HepG2 (cell line): ENCODE results near the gene VPREB3. TPM values are rescaled to one million over a fixed set of nuclear protein-coding genes. Genes with fewer than 3 reads are reported as not detected.

Source experiments
- ATAC-seq: fragments of 200-7000 bp; cut with Tn5 transposase; 3 replicates; pipeline ENCODE4 v1.9.1; 2020; ENCODE audit warnings: mild to moderate bottlenecking, moderate library complexity
- BruUV-seq: library from RNA; stranded (reverse); fragments of 400-500 nt; replicated peaks from 2 replicates; lab custom pipeline; 2021; lab: Mats Ljungman, UMichigan
- CTCF ChIA-PET: fragments of 300-600 bp; formaldehyde crosslinking; extraction: SDS; loops from one replicate; lab custom pipeline; 2021; ENCODE audit warnings: low total read pairs, inconsistent platforms, low intra/inter-chr PET ratio; lab: Yijun Ruan, JAX
- POLR2A ChIA-PET: fragments of 350-600 bp; sonication (Branson Sonifier 250); formaldehyde crosslinking; loops from one replicate; lab custom pipeline; 2020; ENCODE audit warnings: antibody characterized with exemption, inconsistent platforms; lab: Yijun Ruan, JAX
- DNase-seq: peaks from one replicate; pipeline ENCODE4 v3.0.0-alpha.2; 2015; ENCODE audit warnings: low spot score
- FAIRE-seq: peaks from 3 replicates; lab custom pipeline; 2011; peaks lifted over from hg19 to GRCh38; lab: Jason Lieb, UNC
- H2AFZ ChIP-seq: one replicate; pipeline ENCODE4 v1.6.1; 2011; ENCODE audit warnings: low read length, inconsistent platforms
- H3K27ac ChIP-seq: fragments of 300-600 bp; 3 replicates; pipeline ENCODE4 v1.8.0; 2011; ENCODE audit warnings: mixed run types, mild to moderate bottlenecking, mixed read lengths, low read length, inconsistent platforms; ENCODE audit not compliant: insufficient read depth; ENCODE audit errors: extremely low read length
- H3K27me3 ChIP-seq, 2 experiments: fragments of 200-600 bp in 1 of 2; 2 replicates in 1 of 2; 3 replicates in 1 of 2; pipeline versions ENCODE4 v1.6.0 to v1.8.0; 2011; ENCODE audit warnings: low read length in 2 of 2, mild to moderate bottlenecking in 2 of 2, moderate library complexity in 2 of 2, inconsistent platforms in 1 of 2; ENCODE audit not compliant: insufficient read depth in 2 of 2, control insufficient read depth in 1 of 2
- H3K36me3 ChIP-seq, 2 experiments: fragments of 200-600 bp in 1 of 2; replicated peaks in 1 of 2; 2 replicates in 1 of 2; 3 replicates in 1 of 2; pipeline versions ENCODE4 v1.5.1 to v1.8.0; 2011; ENCODE audit warnings: low read length in 2 of 2, inconsistent platforms in 1 of 2; ENCODE audit not compliant: insufficient read depth in 2 of 2, control insufficient read depth in 1 of 2
- H3K4me1 ChIP-seq: 2 replicates; pipeline ENCODE4 v1.5.1; 2012; ENCODE audit warnings: low read length, inconsistent platforms; ENCODE audit not compliant: insufficient read depth
- H3K4me2 ChIP-seq: 2 replicates; pipeline ENCODE4 v1.6.0; 2011; ENCODE audit warnings: low read depth, low read length, inconsistent platforms
- H3K4me3 ChIP-seq, 3 experiments: fragments of 200-600 bp in 1 of 3; sonication (generic), shearing (Covaris generic) in 1 of 3; replicated peaks in 1 of 3; 2 replicates each; pipeline ENCODE4 v1.5.1; 2011 to 2016; ENCODE audit warnings: low read length in 3 of 3, inconsistent platforms in 2 of 3, low read depth in 2 of 3, mild to moderate bottlenecking in 2 of 3, control low read depth in 1 of 3, mixed read lengths in 1 of 3; ENCODE audit not compliant: insufficient read depth in 1 of 3
- H3K79me2 ChIP-seq: one replicate; pipeline ENCODE4 v1.6.1; 2011; ENCODE audit warnings: low read length, inconsistent platforms; ENCODE audit not compliant: insufficient read depth
- H3K9ac ChIP-seq: 2 replicates; pipeline ENCODE4 v1.6.0; 2011; ENCODE audit warnings: mild to moderate bottlenecking, low read depth, low read length, inconsistent platforms; ENCODE audit not compliant: insufficient read depth
- H3K9me3 ChIP-seq: 2 replicates; pipeline ENCODE4 v1.5.1; 2012; ENCODE audit warnings: mild to moderate bottlenecking, low read length
- H4K20me1 ChIP-seq: 2 replicates; pipeline ENCODE4 v1.6.0; 2011; ENCODE audit warnings: inconsistent platforms, mild to moderate bottlenecking, low read length, moderate library complexity; ENCODE audit not compliant: insufficient read depth
- HNF4G ChIP-seq, 2 experiments: sonication (generic) in 1 of 2; formaldehyde crosslinking in 1 of 2; IDR thresholded peaks; 2 replicates each; pipeline versions ENCODE4 v1.4.0 to v1.6.1; 2011 to 2020; ENCODE audit warnings: borderline replicate concordance in 2 of 2, low read depth in 2 of 2, mild to moderate bottlenecking in 2 of 2, low read length in 1 of 2, missing genetic modification reagents in 1 of 2, moderate library complexity in 1 of 2
- MAZ ChIP-seq, 2 experiments: sonication (generic) in 1 of 2; formaldehyde crosslinking in 1 of 2; IDR thresholded peaks; 2 replicates each; pipeline versions ENCODE4 v1.5.0 to v1.6.1; 2012 to 2020; ENCODE audit warnings: low read depth in 2 of 2, mild to moderate bottlenecking in 2 of 2, borderline replicate concordance in 1 of 2, improper control_type of control experiment in 1 of 2, low read length in 1 of 2, missing genetic modification reagents in 1 of 2, moderate library complexity in 1 of 2
- PITX1 ChIP-seq: sonication (generic); formaldehyde crosslinking; IDR thresholded peaks from 2 replicates; pipeline ENCODE4 v1.5.1; 2020; ENCODE audit warnings: mild to moderate bottlenecking, missing genetic modification reagents
- RNF219 ChIP-seq: sonication (generic); formaldehyde crosslinking; IDR thresholded peaks from 2 replicates; pipeline ENCODE4 v1.5.0; 2020; ENCODE audit warnings: mild to moderate bottlenecking, missing genetic modification reagents
- SMC3 ChIP-seq: IDR thresholded peaks from 2 replicates; pipeline ENCODE4 v1.6.1; 2011; ENCODE audit warnings: low read length, improper control_type of control experiment
- SP140L ChIP-seq: sonication (generic); formaldehyde crosslinking; IDR thresholded peaks from 2 replicates; pipeline ENCODE4 v1.4.0; 2020; ENCODE audit warnings: missing genetic modification reagents, borderline replicate concordance
- TBX3 ChIP-seq: fragments of 450-650 bp; IDR thresholded peaks from 2 replicates; pipeline ENCODE4 v1.6.1; 2017; ENCODE audit warnings: antibody characterized with exemption, mild to moderate bottlenecking, inconsistent platforms, borderline replicate concordance
- UBTF ChIP-seq: sonication (generic); formaldehyde crosslinking; IDR thresholded peaks from 2 replicates; pipeline ENCODE4 v1.4.0; 2020; ENCODE audit warnings: mild to moderate bottlenecking, missing genetic modification reagents
- ZBTB1 ChIP-seq: sonication (generic); formaldehyde crosslinking; IDR thresholded peaks from 2 replicates; pipeline ENCODE4 v1.4.0; 2020; ENCODE audit warnings: missing genetic modification reagents, borderline replicate concordance
- ZFP62 ChIP-seq: sonication (generic); formaldehyde crosslinking; IDR thresholded peaks from 2 replicates; pipeline ENCODE4 v1.4.0; 2020; ENCODE audit warnings: missing genetic modification reagents
- ZNF17 ChIP-seq: sonication (generic); formaldehyde crosslinking; IDR thresholded peaks from 2 replicates; pipeline ENCODE4 v1.5.0; 2020; ENCODE audit warnings: mild to moderate bottlenecking, missing genetic modification reagents
- ZNF616 ChIP-seq: sonication (generic); formaldehyde crosslinking; IDR thresholded peaks from 2 replicates; pipeline ENCODE4 v1.5.0; 2020; ENCODE audit warnings: low read depth, mild to moderate bottlenecking, missing genetic modification reagents
- ZNF768 ChIP-seq: sonication (generic); formaldehyde crosslinking; IDR thresholded peaks from 2 replicates; pipeline ENCODE4 v1.4.0; 2020; ENCODE audit warnings: missing genetic modification reagents
- WGBS: methylation state at CpG from one replicate; pipeline ENCODE4 v1.1.6; 2017; ENCODE audit warnings: low lambda C conversion rate; 5-methylcytosine and 5-hydroxymethylcytosine counted together
- in situ Hi-C: cut with HindIII; loops from 2 replicates; pipeline ENCODE4 v1.10.0; 2017; ENCODE audit warnings: low pct_unique_long_range_greater_than_20kb; ENCODE audit not compliant: extremely low pct_ligation_motif_present
- intact Hi-C: fragments of 100-400 bp; cut with micrococcal nuclease; formaldehyde crosslinking; loops from one replicate; pipeline ENCODE4 v1.10.0; 2022; ENCODE audit not compliant: unreplicated experiment
- polyA plus RNA-seq, 8 experiments: library from polyadenylated mRNA; depleted of rRNA in 3 of 8; stranded (reverse) in 7 of 8; unstranded in 1 of 8; fragments of >200 nt; fragmentation: Illumina TruSeq in 4 of 8; extraction: Trizol in 4 of 8; gene quantifications; 2 replicates each; pipeline versions ENCODE4 v1.2.1 to v1.2.3, GENCODE V29; 2011 to 2016; ENCODE audit warnings: low read depth in 4 of 8, missing spikeins in 1 of 8, mixed read lengths in 1 of 8; ENCODE audit not compliant: insufficient read depth in 1 of 8
- total RNA-seq, 5 experiments: library from RNA; depleted of rRNA; stranded (reverse); fragments of >200 nt; fragmentation: Illumina TruSeq; extraction: Trizol; gene quantifications; 2 replicates each; pipeline ENCODE4 v1.2.3, GENCODE V29; 2016; ENCODE audit warnings: low read depth in 1 of 5

The VPREB3 gene
- total and polyA plus RNA-seq, 2 of the 13 experiments (the other 11 are each of a cell fraction or from before 2014, with no cell fraction given) = 0.22 TPM; not detected in 1

- TF ChIP-seq RNF219 (CRISPR knock-in tag) (no peak), ZNF616 (CRISPR knock-in tag) (no peak), ZNF17 (CRISPR knock-in tag) (no peak), SP140L (no peak), UBTF (CRISPR knock-in tag) (no peak), SMC3 (no peak), TBX3 (no peak)
Measured at GRCh38 chr22:23775779-23776375, 21.7 kb upstream of the VPREB3 start (continued).

GRCh38 chr22:23774922-23775436 is 20.8 kb upstream of the VPREB3 start:
- Histone ChIP-seq H3K9me3 (no peaks in the 10 kb centered on the region), H3K27ac (peak overlapping the region; percentile 75), H3K9ac (peak overlapping the region; percentile 45; the same call in 1 of the 2 replicates), H3K4me3 (peak overlapping the region in 1 of 3 experiments; percentile 90; a peak in 2 of 6 replicates), H3K36me3 (no peaks in the 10 kb centered on the region), H3K4me2 (peak overlapping the region; percentile 90), H4K20me1 (no peaks in the 10 kb centered on the region), H3K4me1 (peaks cover 74% of the 10 kb centered on the region), H3K27me3 (no peaks in the 10 kb centered on the region; a peak in 1 of 5 replicates), H3K79me2 (peaks cover 2% of the 10 kb centered on the region), H2AFZ (no peak overlapping the region)
- ATAC-seq (no peak), FAIRE-seq (no peak), DNase-seq (no peak)
- CTCF ChIA-PET = no interaction called here
- POLR2A ChIA-PET = interaction anchor here (0.9 to 6.6 kb wide), 15 partner anchors 9 to 139 kb away, joined by 3 to 201 read pairs (median 7); partner anchors contain the start of genes MIF, SLC2A11, SMARCB1 and ZNF70
- in situ Hi-C loops = no loop called here
- WGBS = 25% methylated on average over 2 of the region's 2 CpGs
- BruUV-seq = no TSS peak
- intact Hi-C loops = loop anchor here (1.0 kb wide), 1 partner anchor 9 kb away; no protein-coding TSS in a partner anchor
- no peak for TF ChIP-seq ZBTB1 (CRISPR knock-in tag)
- TF ChIP-seq HNF4G (IDR thresholded peaks at IDR 0.05; ENCODE audit: borderline replicate concordance, low read depth, low read length) = 0 out of 2 replicates have a peak, but pooled peaks have one; percentile 9
- TF ChIP-seq HNF4G (CRISPR knock-in tag; IDR thresholded peaks at IDR 0.05; ENCODE audit: borderline replicate concordance, low read depth) = no peak
- no peak for TF ChIP-seq MAZ (IDR thresholded peaks at IDR 0.05; ENCODE audit: borderline replicate concordance, low read depth, low read length)
- no peak for TF ChIP-seq MAZ (CRISPR knock-in tag; IDR thresholded peaks at IDR 0.05; ENCODE audit: low read depth)
- peak; percentile 99 for TF ChIP-seq ZNF768 (CRISPR knock-in tag)
- 0 out of 2 replicates have a peak, but pooled peaks have one; percentile 31 for TF ChIP-seq PITX1 (CRISPR knock-in tag)
- TF ChIP-seq ZFP62 (CRISPR knock-in tag) = no peak
